GM18867 (cell line): Measurements from ENCODE around the gene SYK.

Source experiments
- ATAC-seq: cut with Tn5 transposase; IDR thresholded peaks from one replicate; pipeline ENCODE4 v1.9.1; 2021; ENCODE audit warnings: mild to moderate bottlenecking, moderate library complexity; ENCODE audit not compliant: unreplicated experiment

SYK gene

DNA sequence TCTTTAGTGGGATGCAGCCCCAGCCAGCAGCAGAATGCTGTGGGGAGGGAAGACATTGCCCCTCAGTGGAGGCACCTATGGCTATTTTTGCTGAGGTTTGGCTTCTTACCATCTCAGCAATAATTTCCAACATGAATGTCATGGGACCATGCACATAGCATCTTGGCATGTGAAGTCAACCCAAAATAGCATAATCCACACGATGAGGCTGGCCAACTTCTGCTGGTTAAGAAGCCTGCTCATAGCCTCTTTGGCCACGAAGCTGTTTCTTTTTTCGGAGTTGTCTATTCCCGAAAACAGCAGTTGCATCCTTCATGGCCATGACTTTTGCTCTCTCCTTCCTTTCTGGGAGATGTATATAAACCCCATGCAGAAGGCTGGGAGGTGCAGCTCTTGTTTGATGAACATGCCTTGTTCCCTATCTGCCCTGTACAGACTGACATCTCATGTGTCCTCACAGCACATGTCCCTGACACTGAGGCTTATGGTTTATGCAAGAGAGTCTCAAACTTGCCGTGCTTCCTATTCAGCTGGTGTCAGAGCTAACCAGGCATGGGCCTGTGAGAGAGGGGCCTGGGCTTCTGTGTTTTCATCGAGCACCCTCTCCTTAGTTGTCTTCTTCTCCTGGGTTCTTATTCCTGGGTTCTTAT, 45.3 kb downstream of the SYK start:
- no peak for ATAC-seq

GRCh38 chr9:90847971-90848370, 46.4 kb downstream of the SYK start:
- no peak for ATAC-seq

DNA sequence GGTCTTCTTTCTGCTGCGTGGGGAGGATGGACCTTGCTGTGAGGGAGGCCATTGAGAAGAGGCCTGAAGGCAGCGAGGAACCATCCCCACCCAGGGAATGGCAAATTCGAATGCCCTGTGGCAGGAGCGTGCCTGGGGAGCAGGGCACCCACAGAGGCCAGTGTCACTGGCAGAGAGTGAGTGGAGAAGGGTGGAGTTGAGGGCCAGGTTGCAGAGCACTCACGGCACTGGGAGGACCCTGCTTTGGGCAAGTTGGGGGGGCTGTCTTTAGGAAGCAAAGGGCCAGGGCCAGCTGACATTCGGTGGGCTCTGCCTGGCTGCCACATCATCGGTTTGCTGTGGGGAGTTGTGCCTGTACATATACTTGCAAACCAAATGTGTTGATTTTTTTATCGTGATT, 47.2 kb downstream of the SYK start:
- ATAC-seq, result no peak

DNA sequence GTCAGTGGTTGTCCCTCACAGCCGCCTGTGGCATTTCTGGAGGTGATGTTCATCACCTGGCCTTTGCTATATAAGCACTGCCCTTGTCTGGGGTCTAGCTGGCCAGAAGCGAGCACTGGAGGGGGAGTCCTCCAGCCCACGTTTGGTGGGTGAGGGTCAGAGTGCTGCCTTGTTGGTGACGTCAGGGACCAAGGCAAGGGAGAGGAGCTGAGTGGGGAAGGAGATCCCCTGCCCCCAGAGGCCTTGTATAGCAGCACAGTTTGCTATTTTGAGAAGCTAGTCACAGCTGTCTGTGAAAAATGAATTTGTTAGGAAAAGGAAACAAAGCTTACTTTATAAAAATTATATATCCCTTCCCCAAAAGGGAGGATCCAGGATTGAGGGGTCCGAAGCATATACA, 49.8 kb downstream of the SYK start:
- no peak for ATAC-seq

DNA sequence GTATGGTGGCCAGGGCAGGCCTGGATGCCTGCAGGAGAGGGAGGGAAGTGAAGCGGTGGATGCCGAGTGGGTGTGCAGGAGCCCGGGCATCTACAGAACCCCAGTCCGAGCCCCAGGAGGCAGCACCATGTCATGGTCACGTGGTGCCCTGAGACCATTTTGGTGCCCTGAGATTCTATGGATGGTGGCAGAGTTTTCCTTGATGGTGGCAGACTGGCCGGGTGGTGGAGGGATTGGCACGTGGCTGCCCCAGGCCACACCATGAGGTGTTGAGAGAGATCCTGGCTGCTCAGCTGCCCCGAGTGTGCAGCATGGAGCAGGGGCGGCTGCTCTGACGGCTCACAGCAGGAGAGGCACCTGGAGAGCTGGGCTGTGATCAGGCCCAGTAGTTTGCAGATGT, 52.3 kb downstream of the SYK start:
- ATAC-seq, result no peak

GRCh38 chr9:90854637-90855175, 53.1 kb downstream of the SYK start:
- no peak for ATAC-seq

GRCh38 chr9:90855208-90855902, 53.7 kb downstream of the SYK start:
- ATAC-seq, result no peak

GRCh38 chr9:90857091-90857490, 55.5 kb downstream of the SYK start:
- ATAC-seq, result no peak

GRCh38 chr9:90857855-90858254, 56.2 kb downstream of the SYK start:
- ATAC-seq, result no peak

- ATAC-seq, result no peak
Observed at GRCh38 chr9:90858457-90858901, 56.9 kb downstream of the SYK start.

DNA sequence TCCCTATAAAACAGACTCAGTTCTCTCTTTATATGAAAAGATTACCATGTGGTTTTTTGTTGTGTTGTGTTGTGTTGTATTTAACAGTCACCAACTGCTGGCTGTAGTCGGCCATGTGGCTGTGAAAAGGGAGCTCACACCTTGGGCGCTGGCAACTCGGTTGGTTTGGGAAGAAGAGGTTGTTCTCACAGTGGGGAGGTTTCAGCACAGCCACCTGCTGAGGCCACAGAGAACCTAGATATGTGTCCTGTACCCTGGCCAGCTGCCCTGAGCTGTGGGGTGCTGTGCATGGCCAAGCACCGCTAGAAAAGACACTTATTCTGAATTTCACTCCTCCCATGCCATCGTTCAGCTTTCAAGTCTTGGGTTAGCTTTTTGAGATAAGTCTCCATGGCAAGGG, 58.8 kb downstream of the SYK start:
- ATAC-seq, result no peak

- ATAC-seq, result no peak
Observed at GRCh38 chr9:90860826-90861225, 59.2 kb downstream of the SYK start.

GRCh38 chr9:90861380-90861779, 59.8 kb downstream of the SYK start:
- no peak for ATAC-seq

GRCh38 chr9:90861826-90862740, 60.5 kb downstream of the SYK start:
- no peak for ATAC-seq

GRCh38 chr9:90864779-90865178, 63.2 kb downstream of the SYK start:
- ATAC-seq, result no peak

- ATAC-seq, result no peak
Observed at GRCh38 chr9:90867101-90867500, 65.5 kb downstream of the SYK start.

DNA sequence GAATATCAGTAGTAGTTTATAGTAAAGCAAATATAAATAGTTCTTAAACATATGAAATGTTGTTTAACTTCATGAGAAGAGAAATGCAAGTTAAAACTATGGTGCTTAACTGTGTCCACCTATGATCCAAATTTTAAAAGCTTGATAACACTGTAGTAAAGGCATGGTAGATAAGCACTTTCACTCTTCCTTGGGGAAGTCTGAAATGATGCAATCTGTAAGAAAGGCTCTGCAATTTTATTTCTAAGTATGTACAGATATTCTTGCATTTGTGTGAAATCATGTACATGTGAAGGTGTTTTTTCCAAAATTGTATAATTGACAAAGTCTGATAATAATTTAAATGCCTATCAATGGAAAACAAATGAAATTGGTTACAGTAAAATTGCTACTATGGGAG, 66.9 kb downstream of the SYK start:
- no peak for ATAC-seq

- no peak for ATAC-seq
Observed at GRCh38 chr9:90869361-90869760, 67.7 kb downstream of the SYK start.

DNA sequence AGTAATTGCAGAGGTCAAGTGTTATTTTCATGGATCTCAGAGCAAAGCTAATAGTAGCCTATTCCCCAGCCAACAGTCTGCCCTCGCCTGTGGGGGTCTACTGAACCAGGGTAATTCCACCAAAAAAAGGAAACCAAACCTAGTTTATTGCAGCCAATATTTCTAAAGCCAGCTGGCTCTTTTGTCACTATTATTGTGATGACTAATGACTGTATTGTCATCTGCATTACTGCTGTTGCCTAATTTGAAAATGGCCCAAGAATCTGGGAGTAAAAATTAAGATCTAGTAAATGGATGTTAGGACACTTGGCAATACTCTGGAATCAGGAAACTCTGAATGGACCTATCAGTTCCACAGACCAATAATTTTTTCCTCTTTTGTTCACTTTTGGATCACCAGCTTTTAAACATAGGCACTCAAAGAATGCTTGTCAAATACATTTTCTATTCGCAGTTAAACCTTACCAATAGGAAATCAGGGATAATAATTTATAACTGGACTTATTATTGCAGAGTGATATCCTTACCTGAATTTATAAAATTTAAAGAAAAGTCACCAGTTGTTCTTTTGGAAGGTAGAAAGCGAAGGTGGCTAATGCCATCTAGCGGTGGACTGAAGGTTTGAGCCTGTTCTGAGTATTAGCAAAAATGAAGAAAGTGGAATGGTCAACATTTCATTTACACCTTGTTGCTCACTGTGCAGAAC, 69.2 kb downstream of the SYK start:
- ATAC-seq, result peak; percentile 45

- ATAC-seq, result no peak
Observed at GRCh38 chr9:90871327-90871935, 69.8 kb downstream of the SYK start.
